BE2C (cell line): ENCODE data around the gene HHAT.

Experiments
- DNase-seq: peaks from one replicate; pipeline ENCODE4 v3.0.0-alpha.2; 2020
- H3K27me3 ChIP-seq: fragments of 250-450 bp; sonication (Bioruptor Pico); 2 replicates; pipeline ENCODE4 v1.5.1; 2020; ENCODE audit warnings: mild to moderate bottlenecking
- H3K36me3 ChIP-seq: fragments of 250-450 bp; sonication (Bioruptor Pico); 2 replicates; pipeline ENCODE4 v1.5.1; 2020; ENCODE audit warnings: mild to moderate bottlenecking
- H3K4me1 ChIP-seq: fragments of 250-450 bp; sonication (Bioruptor Pico); 2 replicates; pipeline ENCODE4 v1.5.1; 2020
- H3K4me3 ChIP-seq: 2 replicates; pipeline ENCODE4 v1.5.1; 2011; ENCODE audit warnings: low read depth, low read length
- H3K9me3 ChIP-seq: fragments of 250-450 bp; sonication (Bioruptor Pico); 2 replicates; pipeline ENCODE4 v1.5.1; 2020
- TF ChIP-seq, protein P1 (sequence below): IDR thresholded peaks from 2 replicates; pipeline ENCODE4 v1.5.1; 2012; ENCODE audit warnings: mild to moderate bottlenecking, low read depth, low read length

The HHAT gene

DNA sequence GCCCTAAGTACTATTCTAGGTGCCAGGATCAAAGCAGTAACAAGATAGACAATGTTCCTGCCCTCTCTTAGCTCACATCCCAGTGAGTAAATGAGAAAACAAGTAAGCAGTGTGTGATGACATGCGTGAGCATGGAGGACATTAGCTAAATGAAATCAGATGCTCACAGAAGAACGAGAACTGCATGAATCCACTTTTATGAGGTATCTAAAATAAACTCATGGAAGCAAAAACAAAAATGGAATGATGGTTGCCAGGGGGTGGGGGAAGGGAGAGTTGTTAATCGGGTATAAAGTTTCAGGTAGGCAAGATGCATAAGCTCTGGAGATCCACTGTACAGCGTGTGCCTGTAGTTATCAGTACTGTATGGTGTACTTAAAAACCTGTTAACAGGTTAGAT is 195.1 kb downstream of the HHAT start:
- Histone ChIP-seq H3K4me1 (no peaks in the 10 kb centered on the region; the same call in 1 of the 2 replicates), H3K4me3 (no peak overlapping the region), H3K27me3 (no peaks in the 10 kb centered on the region), H3K36me3 (no peaks in the 10 kb centered on the region), H3K9me3 (no peaks in the 10 kb centered on the region)
- DNase-seq: no peak
- TF ChIP-seq, protein P1, sequence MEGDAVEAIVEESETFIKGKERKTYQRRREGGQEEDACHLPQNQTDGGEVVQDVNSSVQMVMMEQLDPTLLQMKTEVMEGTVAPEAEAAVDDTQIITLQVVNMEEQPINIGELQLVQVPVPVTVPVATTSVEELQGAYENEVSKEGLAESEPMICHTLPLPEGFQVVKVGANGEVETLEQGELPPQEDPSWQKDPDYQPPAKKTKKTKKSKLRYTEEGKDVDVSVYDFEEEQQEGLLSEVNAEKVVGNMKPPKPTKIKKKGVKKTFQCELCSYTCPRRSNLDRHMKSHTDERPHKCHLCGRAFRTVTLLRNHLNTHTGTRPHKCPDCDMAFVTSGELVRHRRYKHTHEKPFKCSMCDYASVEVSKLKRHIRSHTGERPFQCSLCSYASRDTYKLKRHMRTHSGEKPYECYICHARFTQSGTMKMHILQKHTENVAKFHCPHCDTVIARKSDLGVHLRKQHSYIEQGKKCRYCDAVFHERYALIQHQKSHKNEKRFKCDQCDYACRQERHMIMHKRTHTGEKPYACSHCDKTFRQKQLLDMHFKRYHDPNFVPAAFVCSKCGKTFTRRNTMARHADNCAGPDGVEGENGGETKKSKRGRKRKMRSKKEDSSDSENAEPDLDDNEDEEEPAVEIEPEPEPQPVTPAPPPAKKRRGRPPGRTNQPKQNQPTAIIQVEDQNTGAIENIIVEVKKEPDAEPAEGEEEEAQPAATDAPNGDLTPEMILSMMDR: no peak

DNA sequence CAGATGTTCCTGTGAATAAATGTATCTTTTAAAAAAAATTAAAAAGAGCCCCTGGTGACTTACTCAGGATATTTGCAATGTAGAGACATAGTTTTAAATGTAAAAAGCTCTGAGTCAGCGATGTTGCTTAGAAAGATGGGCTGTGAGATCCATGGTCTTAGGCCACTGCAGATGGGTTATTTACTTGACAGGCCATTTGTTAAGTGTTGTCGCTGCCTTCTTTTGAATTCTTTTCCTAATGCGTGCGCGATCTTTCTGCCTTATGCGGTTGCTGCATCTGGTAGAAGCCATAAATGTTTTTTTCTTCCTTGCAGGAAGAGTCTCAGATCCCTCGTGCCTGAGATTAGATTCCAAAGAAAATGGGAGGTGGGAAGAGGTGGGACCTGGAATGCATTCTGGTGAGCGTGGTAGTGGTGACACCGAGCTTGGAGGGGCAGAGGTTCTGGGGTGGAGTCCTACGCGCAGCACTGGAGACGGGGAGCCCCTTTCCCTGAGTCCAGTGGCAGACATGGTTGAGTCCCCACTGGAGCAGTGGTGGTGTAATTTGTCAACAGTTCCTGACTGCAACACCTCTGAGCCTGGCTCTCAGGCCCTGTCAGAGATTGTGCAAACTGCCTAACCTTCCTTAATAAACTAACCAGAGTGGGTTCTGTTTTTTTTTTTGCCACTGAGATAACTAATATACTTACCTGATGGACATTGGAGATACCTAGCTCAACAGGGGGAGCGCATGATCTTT is 197.2 kb downstream of the HHAT start:
- TF ChIP-seq, protein P1: no peak
- DNase-seq: no peak
- no peaks in the 10 kb centered on the region; the same call in 1 of the 2 replicates for H3K4me1 ChIP-seq
- H3K36me3 ChIP-seq: no peaks in the 10 kb centered on the region
- no peak overlapping the region for H3K4me3 ChIP-seq
- no peaks in the 10 kb centered on the region for H3K27me3 ChIP-seq
- no peaks in the 10 kb centered on the region for H3K9me3 ChIP-seq

DNA sequence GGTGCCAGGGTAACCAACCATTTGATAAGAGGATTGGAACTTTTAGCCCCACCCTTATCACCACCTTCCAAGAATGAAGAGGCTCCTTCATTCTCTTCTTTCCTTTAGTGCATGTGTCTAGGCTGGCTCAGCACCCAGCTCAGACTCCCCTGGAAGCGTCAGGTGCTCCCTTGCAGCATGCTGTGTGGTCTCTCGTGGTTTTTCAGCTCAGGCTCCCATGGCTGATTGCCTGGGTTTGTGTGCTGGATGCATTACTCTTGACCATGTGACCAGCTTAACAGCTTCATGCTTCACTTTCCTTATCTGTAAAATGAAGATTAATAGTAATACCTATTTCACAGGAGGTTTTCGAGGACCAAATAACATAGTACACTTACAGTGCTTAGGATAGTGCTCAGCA is 198.4 kb downstream of the HHAT start:
- Histone ChIP-seq H3K9me3 (no peaks in the 10 kb centered on the region), H3K4me3 (no peak overlapping the region), H3K27me3 (no peaks in the 10 kb centered on the region), H3K36me3 (no peaks in the 10 kb centered on the region), H3K4me1 (no peaks in the 10 kb centered on the region; the same call in 1 of the 2 replicates)
- TF ChIP-seq, protein P1: no peak
- no peak for DNase-seq

DNA sequence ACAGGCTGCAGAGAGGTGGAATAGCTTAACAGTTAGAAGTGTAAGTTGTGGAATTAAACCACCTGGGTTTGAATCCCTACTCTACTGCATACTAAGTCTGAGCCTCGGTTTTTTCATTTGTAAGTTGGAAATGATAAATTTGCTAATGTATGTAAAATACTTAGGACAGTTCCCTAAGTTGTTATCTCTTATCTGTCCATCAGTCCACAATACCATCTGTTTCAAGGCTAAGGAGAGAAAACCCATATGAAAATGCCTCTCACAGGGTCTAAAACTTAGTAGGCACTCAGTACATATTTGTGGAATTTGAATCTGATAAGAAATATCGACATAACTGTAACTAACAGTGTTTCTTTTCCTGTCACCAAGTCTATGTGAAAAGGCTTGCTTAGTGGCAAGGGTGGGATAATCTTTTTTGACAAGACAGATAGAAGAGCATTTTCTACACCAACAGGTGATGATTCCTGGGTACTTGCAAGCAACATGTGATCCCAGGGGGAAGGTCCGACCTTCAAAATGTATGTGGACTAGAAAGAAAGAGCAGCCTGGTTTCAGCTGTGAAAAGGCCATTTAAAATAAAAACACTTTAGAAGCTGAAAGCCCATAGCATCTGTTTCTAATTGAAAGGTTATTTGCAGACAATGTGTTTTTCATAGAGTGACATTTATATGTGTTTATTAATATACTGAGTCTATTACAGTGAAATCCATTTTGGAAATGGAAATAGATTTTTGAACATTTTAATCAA is 202.9 kb downstream of the HHAT start:
- Histone ChIP-seq H3K27me3 (no peaks in the 10 kb centered on the region), H3K4me1 (peaks cover 11% of the 10 kb centered on the region), H3K9me3 (no peaks in the 10 kb centered on the region), H3K36me3 (no peaks in the 10 kb centered on the region), H3K4me3 (no peak overlapping the region)
- TF ChIP-seq, protein P1: no peak
- no peak for DNase-seq

DNA sequence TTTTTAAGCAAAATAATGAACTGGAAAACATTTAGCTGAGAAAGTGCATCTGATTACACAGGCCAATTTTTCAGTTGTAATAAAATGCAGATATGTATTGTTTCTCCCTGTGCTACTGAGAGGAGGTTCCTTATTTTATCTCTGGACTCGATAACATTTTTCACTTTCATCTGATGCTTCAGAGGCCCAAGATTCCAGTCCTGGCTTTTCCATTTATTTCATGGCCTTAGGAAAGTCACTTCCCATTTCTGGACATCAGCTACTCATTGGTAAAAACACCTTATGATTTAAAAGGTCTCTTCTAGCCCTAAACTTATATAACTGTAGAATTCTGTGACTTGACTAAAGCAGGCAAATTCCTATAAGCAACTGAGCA is 203.5 kb downstream of the HHAT start:
- Histone ChIP-seq H3K27me3 (no peaks in the 10 kb centered on the region), H3K4me3 (no peak overlapping the region), H3K4me1 (peaks cover 13% of the 10 kb centered on the region), H3K9me3 (no peaks in the 10 kb centered on the region), H3K36me3 (no peaks in the 10 kb centered on the region)
- no peak for DNase-seq
- TF ChIP-seq, protein P1: no peak

DNA sequence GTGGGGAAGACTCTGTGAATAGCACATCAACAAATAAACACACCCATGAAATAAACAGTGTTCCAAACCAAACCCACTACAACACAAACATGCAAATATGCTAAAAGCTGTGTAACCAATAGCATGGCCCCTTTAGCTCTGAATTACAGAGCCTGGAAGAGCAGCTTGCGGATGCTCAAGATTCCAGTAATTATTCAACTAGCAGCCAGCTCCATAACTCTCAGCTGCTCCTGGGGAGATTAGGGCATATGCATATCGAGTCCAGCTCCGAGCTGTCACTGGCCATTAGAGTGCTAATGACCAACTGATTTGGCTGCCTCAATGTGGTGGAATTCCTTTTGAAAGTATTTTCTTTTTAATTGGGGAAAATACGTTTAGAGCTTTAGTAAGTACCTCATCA is 207.1 kb downstream of the HHAT start:
- Histone ChIP-seq H3K4me1 (peaks cover 15% of the 10 kb centered on the region), H3K9me3 (no peaks in the 10 kb centered on the region), H3K4me3 (no peak overlapping the region), H3K27me3 (no peaks in the 10 kb centered on the region), H3K36me3 (no peaks in the 10 kb centered on the region)
- DNase-seq: no peak
- TF ChIP-seq, protein P1: no peak
